ENCODE measurements around the gene ANKS1B.

The ANKS1B gene

DNA sequence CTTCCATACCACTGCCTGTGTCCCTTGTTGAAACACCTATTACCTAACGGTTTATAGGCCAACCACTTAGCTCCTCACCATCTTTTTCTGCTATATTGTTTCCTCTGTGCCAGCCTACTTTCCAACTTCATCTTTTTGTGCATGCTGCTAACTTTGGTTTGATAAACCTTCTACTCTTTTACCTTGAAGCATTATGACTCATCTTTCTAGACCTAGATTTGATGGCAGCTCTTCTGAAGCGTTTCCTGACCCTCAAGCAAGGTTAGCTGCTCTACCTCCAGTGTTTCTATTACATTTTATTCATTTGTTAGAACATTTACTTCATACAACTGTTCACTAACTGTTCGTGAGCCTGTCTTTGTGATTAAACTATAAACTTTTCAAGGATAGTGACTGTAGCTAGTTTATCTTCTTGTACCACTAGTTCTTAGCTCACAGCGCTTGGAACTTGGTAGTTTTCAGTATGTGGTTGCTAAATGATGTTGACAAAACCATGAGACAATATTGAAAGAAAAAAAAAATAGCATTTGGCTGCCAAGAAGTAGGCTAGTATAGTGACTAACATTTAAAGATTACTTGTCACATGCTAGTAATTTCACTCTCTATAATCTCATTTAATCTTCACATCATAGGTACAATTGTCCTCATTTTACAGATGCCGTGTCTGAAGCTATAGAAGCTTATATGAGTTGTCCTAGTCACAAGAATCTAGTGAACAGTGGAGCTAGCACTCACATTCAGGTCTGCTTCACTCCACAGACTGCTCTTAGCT is 1260.2 kb downstream of the ANKS1B start:
- in situ Hi-C loops (cut with HindIII; ENCODE audit: low sequenced_read_pairs) = loop anchor here (5.0 kb wide), 1 partner anchor 103 kb away; no protein-coding TSS in a partner anchor

DNA sequence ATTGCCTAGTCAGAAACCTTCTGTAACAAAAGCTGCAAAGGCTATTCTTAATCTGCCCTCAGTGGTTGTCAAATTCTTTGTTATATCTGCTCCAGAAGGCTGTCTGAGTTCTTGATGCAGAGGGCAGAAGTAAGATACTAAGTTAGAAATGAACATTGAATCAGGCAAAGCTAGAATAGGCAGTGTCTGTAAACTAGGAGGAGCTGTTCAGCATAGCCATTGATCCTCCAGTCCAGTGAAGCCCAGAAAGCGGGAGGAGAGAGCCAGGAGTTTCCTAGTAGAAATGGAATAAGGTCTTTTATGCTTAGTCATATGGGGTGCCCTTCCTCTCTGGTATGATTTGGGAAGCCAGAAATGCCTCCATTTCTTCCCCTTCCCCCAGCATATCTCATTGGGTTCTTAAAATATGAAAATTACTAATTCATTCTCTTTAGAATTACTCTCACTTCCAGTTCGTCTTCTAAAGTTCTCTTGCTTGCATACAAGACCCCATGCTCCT is 1263.5 kb downstream of the ANKS1B start:
- in situ Hi-C loops (cut with HindIII; ENCODE audit: low sequenced_read_pairs) = no loop called here

DNA sequence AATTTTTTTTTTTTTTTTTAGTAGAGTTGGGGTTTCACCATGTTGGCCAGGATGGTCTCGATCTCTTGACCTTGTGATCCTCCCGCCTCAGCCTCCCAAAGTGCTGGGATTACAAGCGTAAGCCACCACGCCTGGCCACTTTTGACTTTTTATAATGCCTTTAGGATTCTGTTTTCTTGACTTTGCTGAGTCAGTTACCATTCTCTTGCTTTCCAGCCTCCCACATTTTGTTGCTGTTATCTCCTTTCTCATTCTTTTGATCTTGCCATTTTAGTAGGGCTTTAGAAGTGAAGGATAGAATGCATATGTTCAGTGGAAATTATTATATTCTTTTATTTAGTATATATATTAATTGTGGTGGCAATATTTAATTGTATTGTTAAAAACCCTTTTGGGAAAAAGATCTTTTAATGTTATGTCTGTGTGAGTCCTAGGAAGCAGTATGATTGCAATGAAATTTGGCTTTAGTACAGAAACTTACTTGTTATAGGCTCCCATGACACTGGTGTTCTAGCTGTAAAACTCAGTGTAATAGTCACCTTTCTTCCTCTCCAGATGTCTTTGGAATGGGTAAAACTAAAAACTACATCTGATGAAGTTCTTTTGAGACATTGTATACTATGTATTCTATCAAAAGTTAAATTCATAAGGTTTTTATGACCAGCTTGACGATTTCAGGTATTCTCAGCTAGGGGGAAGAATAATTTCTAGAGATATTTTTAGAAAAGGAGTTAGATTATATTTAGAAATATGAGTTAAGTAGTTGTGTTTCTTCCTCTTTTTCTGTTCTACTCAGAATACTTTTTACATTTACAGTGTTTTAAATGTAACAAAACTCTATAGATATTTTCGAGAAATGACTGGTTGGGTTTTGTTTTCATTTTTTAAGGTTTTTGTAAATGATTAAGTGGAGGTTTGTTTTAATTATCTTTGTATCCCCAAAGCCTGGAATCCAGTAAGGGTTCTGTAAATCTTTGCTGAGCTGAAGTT is 1264.9 kb downstream of the ANKS1B start:
- in situ Hi-C loops (cut with HindIII; ENCODE audit: low sequenced_read_pairs) = no loop called here

- in situ Hi-C loops (cut with HindIII; ENCODE audit: low sequenced_read_pairs) = no loop called here
Measured at GRCh38 chr12:98714426-98714825, 1270.3 kb downstream of the ANKS1B start.

DNA sequence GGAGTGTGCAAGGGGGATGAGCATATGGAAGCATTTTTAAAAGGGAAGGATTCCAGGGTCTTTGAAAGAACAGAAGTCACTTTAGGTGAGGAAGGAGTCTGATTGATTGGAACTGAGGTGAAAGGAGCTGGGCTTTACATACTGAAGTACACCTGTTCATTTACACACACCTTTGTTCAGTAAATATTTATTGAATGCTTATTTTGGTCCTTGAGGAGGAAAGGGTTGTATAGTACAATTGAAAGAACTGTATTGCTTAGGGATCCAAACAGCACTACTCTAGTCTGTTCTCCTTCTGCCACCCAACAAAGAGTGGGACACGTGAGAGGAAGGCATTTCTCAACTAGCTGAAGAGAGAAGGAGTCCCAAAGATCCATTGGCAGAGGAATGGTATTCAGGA is 1275.7 kb downstream of the ANKS1B start:
- in situ Hi-C loops (cut with HindIII; ENCODE audit: low sequenced_read_pairs) = no loop called here

DNA sequence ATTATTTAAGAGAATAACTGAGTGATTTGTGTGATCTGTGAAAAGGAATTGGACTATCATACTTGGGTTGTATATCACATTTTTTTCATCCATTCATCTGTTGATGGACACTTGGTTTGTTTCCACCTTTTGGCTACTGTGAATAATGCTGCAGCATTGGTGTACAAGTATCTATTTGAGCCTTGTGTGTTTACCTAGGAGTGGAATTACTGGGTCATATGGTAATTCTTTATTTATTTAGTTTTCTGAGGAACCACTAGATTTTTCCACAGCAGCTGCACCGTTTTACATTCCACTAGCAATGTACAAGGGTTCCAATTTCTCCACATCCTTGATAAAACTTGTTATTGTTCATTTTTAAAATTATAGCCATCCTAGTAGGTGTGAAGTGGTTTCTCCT is 1283.6 kb downstream of the ANKS1B start:
- in situ Hi-C loops (cut with HindIII; ENCODE audit: low sequenced_read_pairs) = no loop called here

- in situ Hi-C loops (cut with HindIII; ENCODE audit: low sequenced_read_pairs) = no loop called here
Measured at GRCh38 chr12:98699586-98699985, 1285.2 kb downstream of the ANKS1B start.

- in situ Hi-C loops (cut with HindIII; ENCODE audit: low sequenced_read_pairs) = no loop called here
Measured at GRCh38 chr12:98698603-98699463, 1285.9 kb downstream of the ANKS1B start.

GRCh38 chr12:98697209-98697608 is 1287.5 kb downstream of the ANKS1B start:
- in situ Hi-C loops (cut with HindIII; ENCODE audit: low sequenced_read_pairs) = no loop called here

GRCh38 chr12:98696036-98696646 is 1288.6 kb downstream of the ANKS1B start:
- in situ Hi-C loops (cut with HindIII; ENCODE audit: low sequenced_read_pairs) = no loop called here

DNA sequence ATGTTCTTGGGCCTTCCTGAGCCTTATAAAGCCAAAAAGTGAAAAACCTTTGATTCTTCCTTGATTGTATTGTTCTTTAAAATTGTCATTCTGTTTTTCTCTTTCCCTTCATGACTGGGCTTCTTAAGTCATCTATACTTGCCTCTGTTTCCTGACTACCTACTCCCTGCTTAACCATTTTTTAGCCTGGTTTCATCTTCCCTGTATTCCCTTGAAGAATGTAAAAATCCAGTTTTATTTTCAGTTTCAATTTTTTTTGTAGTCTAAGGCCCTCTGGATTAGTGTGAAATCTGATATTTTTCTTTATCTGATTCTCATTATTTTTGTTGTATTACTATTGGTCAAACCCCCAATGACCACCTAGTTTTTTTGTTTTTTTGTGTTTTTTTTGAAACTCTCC is 1293.4 kb downstream of the ANKS1B start:
- in situ Hi-C loops (cut with HindIII; ENCODE audit: low sequenced_read_pairs) = no loop called here

DNA sequence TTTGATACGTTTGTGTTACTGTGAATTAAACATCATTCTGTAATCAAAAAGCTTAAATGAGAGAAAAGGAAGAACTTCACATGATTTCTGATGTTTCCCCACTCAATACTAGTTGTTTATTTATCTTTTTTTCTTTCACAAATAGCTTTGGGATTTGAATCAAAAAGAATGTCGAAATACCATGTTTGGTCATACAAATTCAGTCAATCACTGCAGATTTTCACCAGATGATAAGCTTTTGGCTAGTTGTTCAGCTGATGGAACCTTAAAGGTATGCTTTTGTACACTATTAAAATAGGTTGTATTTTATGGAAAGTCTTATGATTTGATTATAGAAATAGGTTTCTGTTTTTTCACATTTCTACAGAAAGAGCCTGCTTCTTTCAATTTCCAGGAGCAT is 1298.1 kb downstream of the ANKS1B start:
- in situ Hi-C loops (cut with HindIII; ENCODE audit: low sequenced_read_pairs) = no loop called here
